PC-3 (cell line): Measurements from ENCODE around the gene ZNF672.

Source experiments
- CTCF ChIP-seq: fragments of 300-600 bp; sonication (generic); conservative IDR thresholded peaks from 2 replicates; pipeline ENCODE4 v1.5.1; 2017; ENCODE audit warnings: antibody characterized with exemption, low read depth, mild to moderate bottlenecking, low read length
- EZH2 ChIP-seq: fragments of 300-600 bp; sonication (generic); IDR thresholded peaks from one replicate; pipeline ENCODE4 v1.6.1; 2017; ENCODE audit warnings: antibody characterized with exemption, mild to moderate bottlenecking, low read length; ENCODE audit not compliant: unreplicated experiment

- TF ChIP-seq CTCF (no peak), EZH2 (no peak)
These were observed 24.5 kb upstream of the ZNF672 start for GRCh38 chr1:248813546-248813945.
